ENCODE data around the gene RNF214. TPM values are rescaled to one million over a fixed set of nuclear protein-coding genes. Genes with fewer than 3 reads are reported as not detected.
A peak's percentile ranks its signal among the peaks of the same experiment; 100 is the strongest.

The RNF214 gene
- total and polyA plus RNA-seq, 3 donors from 2014 or later, result 37.8 to 48.9 (median 44.9) TPM

DNA sequence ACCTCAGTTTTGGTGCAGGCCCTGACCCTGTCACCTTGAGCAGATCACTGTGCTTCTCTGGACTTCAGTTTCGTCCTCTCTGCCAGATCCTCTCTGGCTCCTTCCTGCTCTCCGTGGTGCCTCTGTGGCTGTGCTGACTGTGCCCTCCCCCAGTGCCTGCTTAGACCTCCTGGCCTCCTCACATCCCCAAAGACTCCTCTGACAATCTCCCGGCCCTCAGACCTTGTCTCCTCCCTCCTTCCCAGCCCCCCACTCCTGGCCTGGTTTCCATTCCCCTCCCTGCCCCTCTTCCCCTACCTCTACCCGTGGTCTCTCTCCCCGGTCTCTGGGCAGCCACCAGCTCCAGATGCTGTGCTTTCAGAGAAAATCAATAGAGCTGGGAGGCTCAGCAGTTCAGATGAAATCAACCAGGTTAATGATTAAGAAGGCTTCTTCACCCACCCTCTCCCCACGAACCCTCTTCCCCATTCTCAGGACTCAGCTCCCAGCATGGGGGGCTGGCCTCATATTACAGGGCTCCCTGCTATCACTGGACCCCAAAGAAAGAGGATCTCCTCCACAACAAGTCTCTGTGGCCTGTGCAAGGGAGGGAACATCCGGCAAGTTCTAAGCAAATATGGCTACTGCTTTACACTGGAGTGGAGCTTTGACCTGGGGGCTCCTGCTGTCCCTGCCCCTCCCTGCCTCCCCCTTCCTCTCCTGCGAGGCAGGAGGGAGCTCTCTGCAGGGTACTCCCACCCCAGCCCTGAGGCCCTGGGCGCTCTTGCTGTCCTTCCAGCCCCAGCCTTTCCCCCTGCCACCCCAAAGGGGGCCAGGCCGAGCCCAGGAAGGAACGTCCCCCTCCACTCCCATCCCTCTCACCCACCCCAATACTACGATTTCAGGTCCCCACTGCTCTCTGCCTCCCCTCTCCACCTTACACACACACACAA, 67.1 kb downstream of the RNF214 start:
- no peaks in the 10 kb centered on the region for H3K9me3 ChIP-seq
- WGBS, 2 donors, result 44 to 51% methylated on average over 12 of the region's 12 CpGs
- H3K4me3 ChIP-seq, result no peak overlapping the region
- H3K4me1 ChIP-seq, result peaks cover 20% of the 10 kb centered on the region
- no peaks in the 10 kb centered on the region for H3K36me3 ChIP-seq (ENCODE audit: low read depth, missing control alignments)
- no peak for DNase-seq
- H3K27me3 ChIP-seq, result no peaks in the 10 kb centered on the region
- no peak for TF ChIP-seq POLR2A (IDR thresholded peaks at IDR 0.05)
- TF ChIP-seq, protein P1, sequence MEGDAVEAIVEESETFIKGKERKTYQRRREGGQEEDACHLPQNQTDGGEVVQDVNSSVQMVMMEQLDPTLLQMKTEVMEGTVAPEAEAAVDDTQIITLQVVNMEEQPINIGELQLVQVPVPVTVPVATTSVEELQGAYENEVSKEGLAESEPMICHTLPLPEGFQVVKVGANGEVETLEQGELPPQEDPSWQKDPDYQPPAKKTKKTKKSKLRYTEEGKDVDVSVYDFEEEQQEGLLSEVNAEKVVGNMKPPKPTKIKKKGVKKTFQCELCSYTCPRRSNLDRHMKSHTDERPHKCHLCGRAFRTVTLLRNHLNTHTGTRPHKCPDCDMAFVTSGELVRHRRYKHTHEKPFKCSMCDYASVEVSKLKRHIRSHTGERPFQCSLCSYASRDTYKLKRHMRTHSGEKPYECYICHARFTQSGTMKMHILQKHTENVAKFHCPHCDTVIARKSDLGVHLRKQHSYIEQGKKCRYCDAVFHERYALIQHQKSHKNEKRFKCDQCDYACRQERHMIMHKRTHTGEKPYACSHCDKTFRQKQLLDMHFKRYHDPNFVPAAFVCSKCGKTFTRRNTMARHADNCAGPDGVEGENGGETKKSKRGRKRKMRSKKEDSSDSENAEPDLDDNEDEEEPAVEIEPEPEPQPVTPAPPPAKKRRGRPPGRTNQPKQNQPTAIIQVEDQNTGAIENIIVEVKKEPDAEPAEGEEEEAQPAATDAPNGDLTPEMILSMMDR (IDR thresholded peaks at IDR 0.05), result no peak
- no peak overlapping the region for H3K27ac ChIP-seq
- intact Hi-C loops (cut with DNase I; ENCODE audit: low total_unique reads), result no loop called here

- Histone ChIP-seq H3K9me3 (no peaks in the 10 kb centered on the region), H3K36me3 (ENCODE audit: low read depth, missing control alignments) (no peaks in the 10 kb centered on the region), H3K4me3 (no peak overlapping the region), H3K27me3 (no peaks in the 10 kb centered on the region), H3K4me1 (peaks cover 20% of the 10 kb centered on the region), H3K27ac (no peak overlapping the region)
- no peak for TF ChIP-seq POLR2A (IDR thresholded peaks at IDR 0.05)
- TF ChIP-seq, protein P1 (IDR thresholded peaks at IDR 0.05), result no peak
- WGBS, 2 donors, result 36 to 44% methylated on average over 11 to 17 of the region's 17 CpGs
- DNase-seq, result peak; percentile 44
- intact Hi-C loops (cut with DNase I; ENCODE audit: low total_unique reads), result no loop called here
Measured at GRCh38 chr11:117300283-117300663, 67.8 kb downstream of the RNF214 start.

- no peak for DNase-seq
- H3K36me3 ChIP-seq (ENCODE audit: low read depth, missing control alignments), result no peaks in the 10 kb centered on the region
- H3K4me3 ChIP-seq, result no peak overlapping the region
- H3K4me1 ChIP-seq, result peaks cover 20% of the 10 kb centered on the region
- intact Hi-C loops (cut with DNase I; ENCODE audit: low total_unique reads), result no loop called here
- no peaks in the 10 kb centered on the region for H3K9me3 ChIP-seq
- no peaks in the 10 kb centered on the region for H3K27me3 ChIP-seq
- TF ChIP-seq POLR2A (IDR thresholded peaks at IDR 0.05), result no peak
- TF ChIP-seq, protein P1 (IDR thresholded peaks at IDR 0.05), result no peak
- 42 to 52% methylated on average over 5 of the region's 5 CpGs for WGBS, 2 donors
- no peak overlapping the region for H3K27ac ChIP-seq
Measured at GRCh38 chr11:117300773-117301172, 68.3 kb downstream of the RNF214 start.

DNA sequence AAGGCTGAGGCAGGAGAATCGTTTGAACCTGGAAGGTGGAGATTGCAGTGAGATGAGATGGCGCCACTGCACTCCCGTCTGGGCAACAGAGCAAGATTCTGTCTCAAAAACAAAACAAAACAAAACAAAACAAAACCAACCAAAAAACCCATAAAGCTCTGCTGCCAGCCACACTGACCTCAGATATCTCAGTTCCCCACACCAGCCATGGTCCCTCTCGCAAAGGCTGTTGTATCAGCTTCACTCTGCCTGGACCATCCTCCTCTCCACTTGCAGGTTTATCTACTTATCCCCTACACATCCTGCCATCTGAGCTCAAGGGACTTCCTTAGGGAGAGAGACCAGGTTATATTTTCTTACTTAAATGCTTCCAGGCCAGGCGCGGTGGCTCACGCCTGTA, 69.8 kb downstream of the RNF214 start:
- no peak for TF ChIP-seq POLR2A (IDR thresholded peaks at IDR 0.05)
- TF ChIP-seq, protein P1 (IDR thresholded peaks at IDR 0.05), result no peak
- no peaks in the 10 kb centered on the region for H3K27me3 ChIP-seq
- no peak for DNase-seq
- no peaks in the 10 kb centered on the region for H3K36me3 ChIP-seq (ENCODE audit: low read depth, missing control alignments)
- intact Hi-C loops (cut with DNase I; ENCODE audit: low total_unique reads), result no loop called here
- WGBS, 2 donors, result 93 to 99% methylated on average over 6 to 7 of the region's 7 CpGs
- H3K9me3 ChIP-seq, result no peaks in the 10 kb centered on the region
- H3K4me1 ChIP-seq, result peaks cover 20% of the 10 kb centered on the region
- H3K4me3 ChIP-seq, result no peak overlapping the region
- no peak overlapping the region for H3K27ac ChIP-seq
